ENCODE measurements around the gene GDPD5.

Gene GDPD5

GRCh38 chr11:75445315-75445953 is 80.3 kb downstream of the GDPD5 start:
- DNase-seq (ENCODE audit: low spot score): peak; percentile 84

GRCh38 chr11:75443043-75443442 is 82.7 kb downstream of the GDPD5 start:
- no peak for DNase-seq (ENCODE audit: low spot score)

GRCh38 chr11:75442161-75442885 is 83.4 kb downstream of the GDPD5 start:
- no peak for DNase-seq (ENCODE audit: low spot score)

GRCh38 chr11:75441804-75442132 is 84.0 kb downstream of the GDPD5 start:
- DNase-seq (ENCODE audit: low spot score): no peak

GRCh38 chr11:75440960-75441803 is 84.6 kb downstream of the GDPD5 start:
- no peak for DNase-seq (ENCODE audit: low spot score)

- DNase-seq (ENCODE audit: low spot score): no peak
Observed at GRCh38 chr11:75439495-75440120, 86.1 kb downstream of the GDPD5 start.

GRCh38 chr11:75439026-75439425 is 86.7 kb downstream of the GDPD5 start:
- no peak for DNase-seq (ENCODE audit: low spot score)

- DNase-seq (ENCODE audit: low spot score): no peak
Observed at GRCh38 chr11:75437966-75438659, 87.6 kb downstream of the GDPD5 start.

- no peak for DNase-seq (ENCODE audit: low spot score)
Observed at GRCh38 chr11:75436806-75437205, 88.9 kb downstream of the GDPD5 start.

GRCh38 chr11:75435571-75435925 is 90.2 kb downstream of the GDPD5 start:
- no peak for DNase-seq (ENCODE audit: low spot score)

- DNase-seq (ENCODE audit: low spot score): no peak
Observed at GRCh38 chr11:75434886-75435570, 90.7 kb downstream of the GDPD5 start.

- no peak for DNase-seq (ENCODE audit: low spot score)
Observed at GRCh38 chr11:75434051-75434450, 91.7 kb downstream of the GDPD5 start.

- no peak for DNase-seq (ENCODE audit: low spot score)
Observed at GRCh38 chr11:75433443-75433842, 92.3 kb downstream of the GDPD5 start.

GRCh38 chr11:75432911-75433321 is 92.8 kb downstream of the GDPD5 start, which contains the start of gene KLHL35:
KLHL35 (minus strand) TSS chr11:75433203; CDS start chr11:75430629, 2,574 bp downstream.
- no peak for DNase-seq (ENCODE audit: low spot score)

GRCh38 chr11:75431533-75432525 is 93.9 kb downstream of the GDPD5 start:
- DNase-seq (ENCODE audit: low spot score): no peak

- no peak for DNase-seq (ENCODE audit: low spot score)
Observed at GRCh38 chr11:75430714-75431532, 94.8 kb downstream of the GDPD5 start.

- peak; percentile 75 for DNase-seq (ENCODE audit: low spot score)
Observed at GRCh38 chr11:75429902-75430713, 95.6 kb downstream of the GDPD5 start.

- DNase-seq (ENCODE audit: low spot score): no peak
Observed at GRCh38 chr11:75429641-75429901, 96.2 kb downstream of the GDPD5 start.
